K562 (cell line): ENCODE results near the gene CSTF1. TPM values are rescaled to one million over a fixed set of nuclear protein-coding genes. Genes with fewer than 3 reads are reported as not detected.

Experiments
- ATF7 ChIP-seq: fragments of 450-650 bp; IDR thresholded peaks from 2 replicates; pipeline ENCODE4 v1.7.1; 2014; ENCODE audit warnings: mild to moderate bottlenecking, moderate library complexity
- CTBP1 ChIP-seq: fragments of 450-650 bp; IDR thresholded peaks from 2 replicates; pipeline ENCODE4 v1.6.1; 2016; ENCODE audit warnings: borderline replicate concordance
- DMBX1 ChIP-seq: fragments of 250-450 bp; sonication (Bioruptor Pico); IDR thresholded peaks from 2 replicates; pipeline ENCODE4 v1.8.0; 2022; ENCODE audit warnings: inconsistent platforms, mild to moderate bottlenecking, moderate library complexity, borderline replicate concordance
- ETV6 ChIP-seq, 3 experiments: fragments of 150-350 bp in 1 of 3; sonication (generic) in 1 of 3; formaldehyde crosslinking in 1 of 3; IDR thresholded peaks; 2 replicates each; pipeline versions ENCODE4 v1.6.1 to v1.8.0; 2014 to 2022; ENCODE audit warnings: borderline replicate concordance in 2 of 3, low read depth in 2 of 3, antibody characterized with exemption in 1 of 3, low read length in 1 of 3, mild to moderate bottlenecking in 1 of 3, missing genetic modification reagents in 1 of 3
- PML ChIP-seq: IDR thresholded peaks from 2 replicates; pipeline ENCODE4 v1.6.1; 2012; ENCODE audit warnings: low read length, inconsistent platforms
- ZNF12 ChIP-seq: sonication (generic); formaldehyde crosslinking; IDR thresholded peaks from 2 replicates; pipeline ENCODE4 v1.4.0; 2020; ENCODE audit warnings: mild to moderate bottlenecking, missing genetic modification reagents
- polyA plus RNA-seq, 8 experiments: library from polyadenylated mRNA; depleted of rRNA in 4 of 8; stranded (reverse) in 5 of 8; unstranded in 3 of 8; fragments of >200 nt; fragmentation: Nextera tagmentation in 2 of 8; fragmentation: Illumina TruSeq in 1 of 8; extraction: Ambion mirVana in 2 of 8; extraction: Trizol in 1 of 8; gene quantifications; 2 replicates each; pipeline versions ENCODE4 v1.2.1 to v1.2.3, GENCODE V29; 2011 to 2014; ENCODE audit warnings: inconsistent platforms in 1 of 8, missing spikeins in 1 of 8
- total RNA-seq, 7 experiments: library from RNA; depleted of rRNA in 6 of 7; stranded (reverse); fragments of >200 nt in 6 of 7; fragmentation: Illumina TruSeq in 2 of 7; extraction: Trizol in 2 of 7; gene quantifications; 2 replicates each; pipeline versions ENCODE4 v1.2.1 to v1.2.3, GENCODE V29; 2011 to 2021; ENCODE audit warnings: low replicate concordance in 1 of 7
- TF ChIP-seq, protein P1 (sequence below), 3 experiments: IDR thresholded peaks in 2 of 3; conservative IDR thresholded peaks in 1 of 3; 2 replicates each; pipeline ENCODE4 v1.5.1; 2011 to 2012; ENCODE audit warnings: low read length in 3 of 3, mild to moderate bottlenecking in 3 of 3, control low read depth in 2 of 3, improper control_type of control experiment in 1 of 3, inconsistent platforms in 1 of 3, low read depth in 1 of 3, mixed read lengths in 1 of 3, moderate library complexity in 1 of 3; ENCODE audit not compliant: insufficient read depth in 2 of 3
- TF ChIP-seq, protein P2 (sequence below): sonication (generic); IDR thresholded peaks from 2 replicates; pipeline ENCODE4 v1.6.1; 2016

The CSTF1 gene
- total and polyA plus RNA-seq, 9 of the 15 experiments (the other 6 are each of a cell fraction or from before 2014, with no cell fraction given): 30.8 to 110 (median 53.4) TPM

DNA sequence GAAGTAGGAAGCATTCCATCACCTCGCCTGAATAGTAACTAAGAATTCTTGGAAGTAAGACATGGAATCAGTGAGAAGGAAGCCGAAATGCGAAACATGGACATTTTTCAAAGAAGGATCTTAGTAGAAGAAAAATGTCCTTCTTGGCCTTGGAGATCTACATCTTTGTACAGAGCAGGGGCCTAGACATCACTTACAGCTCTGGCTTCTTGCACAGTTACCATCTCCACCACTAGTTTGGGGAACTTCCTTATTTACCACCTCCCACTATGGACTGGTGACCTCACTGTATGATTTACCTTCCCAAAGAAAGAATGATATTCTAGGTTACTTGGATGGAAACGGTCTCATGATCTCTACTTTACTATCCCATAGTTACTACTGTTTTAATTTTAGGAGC lies 35.4 kb downstream of the CSTF1 start (continued):
- TF ChIP-seq, protein P1, sequence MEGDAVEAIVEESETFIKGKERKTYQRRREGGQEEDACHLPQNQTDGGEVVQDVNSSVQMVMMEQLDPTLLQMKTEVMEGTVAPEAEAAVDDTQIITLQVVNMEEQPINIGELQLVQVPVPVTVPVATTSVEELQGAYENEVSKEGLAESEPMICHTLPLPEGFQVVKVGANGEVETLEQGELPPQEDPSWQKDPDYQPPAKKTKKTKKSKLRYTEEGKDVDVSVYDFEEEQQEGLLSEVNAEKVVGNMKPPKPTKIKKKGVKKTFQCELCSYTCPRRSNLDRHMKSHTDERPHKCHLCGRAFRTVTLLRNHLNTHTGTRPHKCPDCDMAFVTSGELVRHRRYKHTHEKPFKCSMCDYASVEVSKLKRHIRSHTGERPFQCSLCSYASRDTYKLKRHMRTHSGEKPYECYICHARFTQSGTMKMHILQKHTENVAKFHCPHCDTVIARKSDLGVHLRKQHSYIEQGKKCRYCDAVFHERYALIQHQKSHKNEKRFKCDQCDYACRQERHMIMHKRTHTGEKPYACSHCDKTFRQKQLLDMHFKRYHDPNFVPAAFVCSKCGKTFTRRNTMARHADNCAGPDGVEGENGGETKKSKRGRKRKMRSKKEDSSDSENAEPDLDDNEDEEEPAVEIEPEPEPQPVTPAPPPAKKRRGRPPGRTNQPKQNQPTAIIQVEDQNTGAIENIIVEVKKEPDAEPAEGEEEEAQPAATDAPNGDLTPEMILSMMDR (IDR thresholded peaks at IDR 0.05 in 2 of 3, conservative IDR thresholded peaks at IDR 0.05 in 1 of 3; ENCODE audit: insufficient read depth in 2 of 3, low read depth in 1 of 3, low read length in 3 of 3): 0 out of 6 replicates have a peak, but pooled peaks of 1 of the 3 experiments have one; percentile 12
- peak in 1 of 2 experiments; percentile 50; a peak in 1 of 4 replicates for TF ChIP-seq ETV6 (IDR thresholded peaks at IDR 0.05; ENCODE audit: borderline replicate concordance in 1 of 2, low read depth in 2 of 2, low read length in 1 of 2)
- TF ChIP-seq ETV6 (CRISPR knock-in tag; IDR thresholded peaks at IDR 0.05; ENCODE audit: borderline replicate concordance): no peak
- 0 out of 2 replicates have a peak, but pooled peaks have one; percentile 17 for TF ChIP-seq DMBX1 (CRISPR knock-in tag)
- peak; percentile 57 for TF ChIP-seq CTBP1
- no peak for TF ChIP-seq PML
- TF ChIP-seq, protein P2, sequence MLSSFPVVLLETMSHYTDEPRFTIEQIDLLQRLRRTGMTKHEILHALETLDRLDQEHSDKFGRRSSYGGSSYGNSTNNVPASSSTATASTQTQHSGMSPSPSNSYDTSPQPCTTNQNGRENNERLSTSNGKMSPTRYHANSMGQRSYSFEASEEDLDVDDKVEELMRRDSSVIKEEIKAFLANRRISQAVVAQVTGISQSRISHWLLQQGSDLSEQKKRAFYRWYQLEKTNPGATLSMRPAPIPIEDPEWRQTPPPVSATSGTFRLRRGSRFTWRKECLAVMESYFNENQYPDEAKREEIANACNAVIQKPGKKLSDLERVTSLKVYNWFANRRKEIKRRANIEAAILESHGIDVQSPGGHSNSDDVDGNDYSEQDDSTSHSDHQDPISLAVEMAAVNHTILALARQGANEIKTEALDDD: peak; percentile 81
- TF ChIP-seq ZNF12: no peak
- peak; percentile 19; the same call in 1 of the 2 replicates for TF ChIP-seq ATF7
